KMS-11 (cell line): Measurements from ENCODE around the gene NUB1.

Source experiments
- H2AFZ ChIP-seq: fragments of 200-600 bp; sonication (generic); 2 replicates; pipeline ENCODE4 v1.6.1; 2016; ENCODE audit warnings: antibody characterized with exemption, mixed run types, low read depth
- H3K27ac ChIP-seq: fragments of 200-600 bp; sonication (generic); 2 replicates; pipeline ENCODE4 v1.6.1; 2016; ENCODE audit warnings: mild to moderate bottlenecking, mixed run types
- H3K27me3 ChIP-seq: fragments of 200-600 bp; sonication (generic); 2 replicates; pipeline ENCODE4 v1.6.1; 2017; ENCODE audit warnings: mild to moderate bottlenecking, low read depth, mixed run types, moderate library complexity; ENCODE audit not compliant: insufficient read depth
- H3K36me3 ChIP-seq: fragments of 200-600 bp; sonication (generic); 2 replicates; pipeline ENCODE4 v1.6.1; 2017; ENCODE audit warnings: mild to moderate bottlenecking, mixed run types; ENCODE audit not compliant: insufficient read depth
- H3K4me1 ChIP-seq: fragments of 200-600 bp; sonication (generic); 2 replicates; pipeline ENCODE4 v1.6.1; 2016; ENCODE audit warnings: mild to moderate bottlenecking, low read depth, mixed run types; ENCODE audit not compliant: poor library complexity, severe bottlenecking
- H3K4me2 ChIP-seq: fragments of 200-600 bp; sonication (generic); 2 replicates; pipeline ENCODE4 v1.7.0; 2016; ENCODE audit warnings: mild to moderate bottlenecking, mixed run types
- H3K4me3 ChIP-seq: fragments of 200-600 bp; sonication (generic); IDR thresholded peaks from 2 replicates; pipeline ENCODE4 v1.6.1; 2017; ENCODE audit warnings: low read depth, low read length, mixed read lengths; ENCODE audit not compliant: insufficient read depth
- H3K79me2 ChIP-seq: fragments of 200-600 bp; sonication (generic); 2 replicates; pipeline ENCODE4 v1.6.1; 2016; ENCODE audit warnings: low read depth, mixed run types; ENCODE audit not compliant: insufficient read depth
- H3K9ac ChIP-seq: fragments of 200-600 bp; sonication (generic); 2 replicates; pipeline ENCODE4 v1.6.1; 2016; ENCODE audit warnings: mild to moderate bottlenecking, mixed run types
- H4K20me1 ChIP-seq: fragments of 200-600 bp; sonication (generic); 2 replicates; pipeline ENCODE4 v1.6.1; 2016; ENCODE audit warnings: mild to moderate bottlenecking, mixed run types; ENCODE audit not compliant: insufficient read depth
- TF ChIP-seq, protein P1 (sequence below): fragments of 200-600 bp; sonication (generic); conservative IDR thresholded peaks from 2 replicates; pipeline ENCODE4 v1.6.1; 2017; ENCODE audit warnings: low read depth, mild to moderate bottlenecking, antibody characterized with exemption, low read length, moderate library complexity, mixed read lengths

NUB1 gene

DNA sequence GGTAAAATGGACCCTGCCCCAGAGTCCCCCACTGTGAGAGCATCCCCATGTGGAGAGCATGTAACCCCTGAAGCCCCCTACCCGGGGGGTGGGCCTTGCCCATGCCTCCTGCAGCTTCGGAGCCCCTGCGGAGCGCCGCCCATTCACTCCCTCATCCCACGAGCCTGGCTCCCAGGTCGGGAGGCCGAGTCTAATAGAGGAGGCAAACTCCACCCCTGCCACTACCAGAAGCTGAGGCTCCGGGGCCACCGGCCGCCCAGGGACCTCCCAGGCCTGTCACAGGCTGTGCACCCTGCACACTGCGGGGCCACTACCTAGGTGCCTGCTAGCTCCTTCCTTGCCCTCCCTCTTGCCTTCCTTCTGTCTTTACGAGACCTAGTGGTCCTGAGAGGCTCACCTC is 50.8 kb downstream of the NUB1 start:
- H2AFZ ChIP-seq, result no peak overlapping the region
- no peaks in the 10 kb centered on the region for H3K36me3 ChIP-seq
- TF ChIP-seq, protein P1, sequence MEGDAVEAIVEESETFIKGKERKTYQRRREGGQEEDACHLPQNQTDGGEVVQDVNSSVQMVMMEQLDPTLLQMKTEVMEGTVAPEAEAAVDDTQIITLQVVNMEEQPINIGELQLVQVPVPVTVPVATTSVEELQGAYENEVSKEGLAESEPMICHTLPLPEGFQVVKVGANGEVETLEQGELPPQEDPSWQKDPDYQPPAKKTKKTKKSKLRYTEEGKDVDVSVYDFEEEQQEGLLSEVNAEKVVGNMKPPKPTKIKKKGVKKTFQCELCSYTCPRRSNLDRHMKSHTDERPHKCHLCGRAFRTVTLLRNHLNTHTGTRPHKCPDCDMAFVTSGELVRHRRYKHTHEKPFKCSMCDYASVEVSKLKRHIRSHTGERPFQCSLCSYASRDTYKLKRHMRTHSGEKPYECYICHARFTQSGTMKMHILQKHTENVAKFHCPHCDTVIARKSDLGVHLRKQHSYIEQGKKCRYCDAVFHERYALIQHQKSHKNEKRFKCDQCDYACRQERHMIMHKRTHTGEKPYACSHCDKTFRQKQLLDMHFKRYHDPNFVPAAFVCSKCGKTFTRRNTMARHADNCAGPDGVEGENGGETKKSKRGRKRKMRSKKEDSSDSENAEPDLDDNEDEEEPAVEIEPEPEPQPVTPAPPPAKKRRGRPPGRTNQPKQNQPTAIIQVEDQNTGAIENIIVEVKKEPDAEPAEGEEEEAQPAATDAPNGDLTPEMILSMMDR, result no peak
- H3K9ac ChIP-seq, result no peak overlapping the region
- H3K4me2 ChIP-seq, result no peak overlapping the region
- no peaks in the 10 kb centered on the region for H3K79me2 ChIP-seq
- H3K27me3 ChIP-seq, result peaks cover 8% of the 10 kb centered on the region; the same call in 1 of the 2 replicates
- H3K27ac ChIP-seq, result no peak overlapping the region
- no peaks in the 10 kb centered on the region for H3K4me1 ChIP-seq
- no peaks in the 10 kb centered on the region for H4K20me1 ChIP-seq
- H3K4me3 ChIP-seq, result no peak overlapping the region

DNA sequence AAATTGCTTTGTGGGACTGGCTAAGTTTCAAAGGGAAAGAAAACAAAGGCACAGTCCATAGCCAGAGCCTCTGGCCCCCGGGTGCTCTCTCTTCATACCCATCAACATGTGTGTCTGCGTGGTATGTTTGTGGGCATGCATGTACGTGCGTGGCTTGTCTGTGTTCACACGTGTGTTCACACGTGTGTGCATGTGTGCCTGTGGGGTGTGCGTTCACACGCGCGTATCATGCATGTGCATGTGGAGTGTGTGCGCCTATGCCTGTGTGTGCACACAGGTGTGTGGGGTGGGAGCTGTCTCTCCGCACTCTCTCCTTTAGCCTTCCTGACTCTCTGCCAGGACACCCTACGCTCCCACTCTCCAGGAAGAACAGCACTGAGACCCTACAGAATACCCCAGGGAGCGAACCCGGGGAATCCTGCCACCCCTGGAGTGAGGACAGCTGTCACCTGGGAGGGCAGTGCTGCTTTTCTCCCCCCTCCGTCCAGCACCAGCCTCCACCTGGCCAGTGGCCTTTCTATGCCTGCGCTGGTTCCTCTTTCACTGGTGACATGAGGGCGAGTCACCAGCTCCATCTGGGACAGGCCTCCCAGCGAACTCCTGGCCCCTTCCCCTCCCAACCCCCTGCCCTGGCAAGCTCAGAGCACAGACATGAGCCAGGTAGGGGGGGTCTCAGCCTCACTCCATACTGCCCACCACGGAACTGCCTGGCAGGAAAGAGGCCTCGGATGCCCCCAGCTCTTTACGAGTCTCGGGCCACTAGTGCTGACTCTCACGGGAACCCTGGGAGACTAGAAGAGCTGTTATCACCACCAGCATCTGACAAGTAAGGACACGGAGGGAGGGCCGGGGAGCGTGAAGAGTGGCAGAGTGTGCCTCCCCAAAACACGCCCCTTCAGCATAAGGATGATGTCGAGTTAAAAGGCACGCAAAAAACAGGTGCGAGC is 51.7 kb downstream of the NUB1 start:
- Histone ChIP-seq H3K27ac (no peak overlapping the region), H2AFZ (no peak overlapping the region), H4K20me1 (no peaks in the 10 kb centered on the region), H3K79me2 (no peaks in the 10 kb centered on the region), H3K4me2 (no peak overlapping the region), H3K27me3 (no peaks in the 10 kb centered on the region; the same call in 1 of the 2 replicates), H3K36me3 (no peaks in the 10 kb centered on the region), H3K4me1 (no peaks in the 10 kb centered on the region), H3K4me3 (no peak overlapping the region), H3K9ac (no peak overlapping the region)
- TF ChIP-seq, protein P1, result no peak

DNA sequence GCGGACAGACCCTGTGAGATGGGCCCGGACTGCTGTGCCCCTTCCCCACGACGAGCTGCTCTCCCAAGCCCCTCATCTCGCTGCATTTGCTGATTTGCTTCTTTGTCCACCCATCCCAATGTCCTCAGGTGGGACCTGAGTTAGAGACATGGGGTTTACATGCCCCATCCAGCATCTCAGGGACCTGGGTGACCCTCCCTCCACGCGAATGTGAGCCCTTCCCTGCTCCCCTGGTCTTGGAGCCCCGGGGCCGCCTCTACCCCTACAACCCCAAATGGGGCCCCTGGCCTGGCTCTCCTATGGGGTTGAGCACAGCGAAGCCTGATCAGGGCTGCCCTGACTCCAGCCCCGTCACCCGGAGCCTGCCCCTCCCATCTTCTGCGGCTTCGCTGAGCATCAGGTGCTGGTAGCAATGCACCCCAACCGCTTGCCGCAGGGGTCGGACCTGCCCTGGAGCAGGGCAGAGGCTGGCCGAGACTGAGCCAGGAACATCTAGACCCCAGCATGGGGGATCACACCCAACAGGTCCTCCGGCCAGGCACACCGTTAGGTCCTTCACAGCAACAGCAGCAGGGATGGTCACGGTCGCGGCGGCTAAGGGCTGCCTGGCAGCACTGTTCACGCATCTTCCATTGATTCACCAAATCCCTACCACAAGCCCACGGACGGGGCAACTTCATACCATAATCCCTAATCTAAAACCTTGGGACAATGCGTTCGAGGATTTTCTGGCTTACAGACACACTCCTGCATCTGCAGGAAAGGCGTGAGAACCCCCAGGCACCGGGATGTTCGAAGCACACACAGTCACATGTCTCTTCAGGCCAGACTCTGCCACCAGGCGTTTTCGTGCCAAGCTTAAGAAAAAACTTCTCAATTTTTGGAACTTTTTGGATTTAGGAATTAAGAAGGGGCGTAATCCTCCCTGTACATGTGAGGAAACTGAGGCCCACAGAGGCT is 52.7 kb downstream of the NUB1 start:
- Histone ChIP-seq H3K27me3 (no peaks in the 10 kb centered on the region; the same call in 1 of the 2 replicates), H3K4me2 (no peak overlapping the region), H3K36me3 (no peaks in the 10 kb centered on the region), H3K4me1 (no peaks in the 10 kb centered on the region), H3K27ac (no peak overlapping the region), H2AFZ (no peak overlapping the region), H4K20me1 (no peaks in the 10 kb centered on the region), H3K9ac (no peak overlapping the region), H3K79me2 (no peaks in the 10 kb centered on the region), H3K4me3 (no peak overlapping the region)
- TF ChIP-seq, protein P1, result no peak

DNA sequence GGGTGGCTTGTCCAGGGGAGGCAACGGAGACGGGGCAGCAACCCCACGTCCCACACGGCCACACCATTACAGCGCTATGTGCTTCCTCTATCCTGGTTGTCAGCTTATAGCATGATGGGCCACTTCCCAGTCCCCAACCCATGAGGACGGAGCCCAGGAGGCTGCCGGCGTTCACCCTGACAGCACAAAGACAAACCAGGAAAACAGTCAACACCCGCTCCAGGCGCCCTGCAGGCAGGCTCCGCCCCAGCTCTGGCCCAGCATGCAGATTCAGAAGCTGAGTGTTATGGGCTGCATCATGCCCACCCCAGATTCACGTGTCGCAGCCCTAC is 53.4 kb downstream of the NUB1 start:
- H3K4me2 ChIP-seq, result no peak overlapping the region
- H3K27me3 ChIP-seq, result no peaks in the 10 kb centered on the region; the same call in 1 of the 2 replicates
- H3K27ac ChIP-seq, result no peak overlapping the region
- no peaks in the 10 kb centered on the region for H4K20me1 ChIP-seq
- no peak overlapping the region for H2AFZ ChIP-seq
- TF ChIP-seq, protein P1, result no peak
- no peak overlapping the region for H3K9ac ChIP-seq
- no peaks in the 10 kb centered on the region for H3K4me1 ChIP-seq
- H3K4me3 ChIP-seq, result no peak overlapping the region
- H3K79me2 ChIP-seq, result no peaks in the 10 kb centered on the region
- no peaks in the 10 kb centered on the region for H3K36me3 ChIP-seq
